ENCODE results near the gene SYCE1. TPM values are rescaled to one million over a fixed set of nuclear protein-coding genes. Genes with fewer than 3 reads are reported as not detected.

Gene SYCE1
- total and polyA plus RNA-seq, 2 experiments from 2014 or later: 0.53 TPM; not detected in 1

GRCh38 chr10:133536198-133536597 lies 29.2 kb downstream of the SYCE1 start:
- TF ChIP-seq REST (IDR thresholded peaks at IDR 0.05; ENCODE audit: unreplicated experiment) (no peak), JUNB (IDR thresholded peaks at IDR 0.05; ENCODE audit: unreplicated experiment) (no peak), NANOG (IDR thresholded peaks at IDR 0.05; ENCODE audit: borderline replicate concordance) (no peak)
- no peaks in the 10 kb centered on the region for H3K79me2 ChIP-seq (replicated peaks; ENCODE audit: insufficient read depth)
- H3K27ac ChIP-seq (ENCODE audit: low read depth): no peak overlapping the region
- H3K27ac Mint-ChIP-seq: no peak overlapping the region
- no peaks in the 10 kb centered on the region for H4K20me1 ChIP-seq (replicated peaks; ENCODE audit: insufficient read depth)
- H3K36me3 Mint-ChIP-seq (ENCODE audit: low read depth): no peaks in the 10 kb centered on the region
- H3K4me2 ChIP-seq: no peak overlapping the region
- peaks cover 49% of the 10 kb centered on the region for H3K9me3 Mint-ChIP-seq
- peaks cover 4% of the 10 kb centered on the region; the same call in 1 of the 2 replicates for H3K4me1 ChIP-seq (ENCODE audit: insufficient read depth)
- H3F3A ChIP-seq (replicated peaks; ENCODE audit: low read depth): no peaks in the 10 kb centered on the region
- H3K4me3 ChIP-seq: no peak overlapping the region
- ATAC-seq (no peak), DNase-seq (ENCODE audit: low spot score) (no peak)
- H3K4me3 Mint-ChIP-seq: no peak overlapping the region
- H3K27me3 ChIP-seq (ENCODE audit: insufficient read depth): peaks cover 16% of the 10 kb centered on the region
- H2AFZ ChIP-seq: no peak overlapping the region
- H3K9me2 ChIP-seq (ENCODE audit: insufficient read depth): no peaks in the 10 kb centered on the region; the same call in 1 of the 2 replicates
- H3K36me3 ChIP-seq (ENCODE audit: insufficient read depth): no peaks in the 10 kb centered on the region
- peaks cover 7% of the 10 kb centered on the region for H3K4me1 Mint-ChIP-seq
- H3K27me3 Mint-ChIP-seq (ENCODE audit: insufficient read depth, low read depth, poor library complexity): peaks cover 17% of the 10 kb centered on the region

GRCh38 chr10:133534417-133534816 lies 31.0 kb downstream of the SYCE1 start:
- ATAC-seq (no peak), DNase-seq (ENCODE audit: low spot score) (no peak)
- Mint-ChIP-seq H3K27ac (no peak overlapping the region), H3K9me3 (peaks cover 54% of the 10 kb centered on the region), H3K36me3 (ENCODE audit: low read depth) (peaks cover 3% of the 10 kb centered on the region; the same call in 2 of the 3 replicates), H3K27me3 (ENCODE audit: insufficient read depth, low read depth, poor library complexity) (peaks cover 35% of the 10 kb centered on the region), H3K4me1 (peaks cover 5% of the 10 kb centered on the region; the same call in 2 of the 3 replicates), H3K4me3 (no peak overlapping the region)
- Histone ChIP-seq H3K36me3 (ENCODE audit: insufficient read depth) (no peaks in the 10 kb centered on the region), H3K79me2 (replicated peaks; ENCODE audit: insufficient read depth) (no peaks in the 10 kb centered on the region), H3K4me3 (no peak overlapping the region), H3F3A (replicated peaks; ENCODE audit: low read depth) (no peaks in the 10 kb centered on the region), H3K27me3 (ENCODE audit: insufficient read depth) (peaks cover 34% of the 10 kb centered on the region), H3K4me1 (ENCODE audit: insufficient read depth) (no peaks in the 10 kb centered on the region; the same call in 1 of the 2 replicates), H3K27ac (ENCODE audit: low read depth) (no peak overlapping the region), H2AFZ (no peak overlapping the region), H4K20me1 (replicated peaks; ENCODE audit: insufficient read depth) (no peaks in the 10 kb centered on the region), H3K4me2 (no peak overlapping the region), H3K9me2 (ENCODE audit: insufficient read depth) (no peaks in the 10 kb centered on the region)
- TF ChIP-seq ZNF331 (CRISPR knock-in tag; IDR thresholded peaks at IDR 0.05; ENCODE audit: low read depth): no peak
- no peak for TF ChIP-seq REST (IDR thresholded peaks at IDR 0.05; ENCODE audit: unreplicated experiment)
- no peak for TF ChIP-seq POLR2AphosphoS5 (IDR thresholded peaks at IDR 0.05; ENCODE audit: low read depth)
- no peak for TF ChIP-seq EZH2phosphoT487 (IDR thresholded peaks at IDR 0.05; ENCODE audit: unreplicated experiment)
- no peak for TF ChIP-seq EZH2 (IDR thresholded peaks at IDR 0.05; ENCODE audit: low read depth, unreplicated experiment)
- TF ChIP-seq CREB1 (CRISPR knock-in tag; IDR thresholded peaks at IDR 0.05; ENCODE audit: low read depth): no peak
- no peak for TF ChIP-seq STAT1 (IDR thresholded peaks at IDR 0.05; ENCODE audit: unreplicated experiment)

Measured in GM23338 (cell line).